Tibial nerve (tissue), 4 donors: Measurements from ENCODE around the gene SLC25A47. TPM values are rescaled to one million over a fixed set of nuclear protein-coding genes. Genes with fewer than 3 reads are reported as not detected.

Source experiments
- DNase-seq, 2 donors: peaks; one replicate each; pipeline ENCODE4 v3.0.0-alpha.2; 2019; ENCODE audit warnings: low spot score in 2 of 2
- H3K27ac ChIP-seq, 4 donors: fragments of 200-600 bp; sonication (generic) in 3 of 4; one replicate each; pipeline ENCODE4 v1.5.1; 2017 to 2019; ENCODE audit warnings: mild to moderate bottlenecking in 1 of 4
- H3K27me3 ChIP-seq, 2 donors: fragments of 200-600 bp; sonication (generic) in 1 of 2; one replicate each; pipeline versions ENCODE4 v1.5.1 to v1.6.0; 2017 to 2019
- H3K36me3 ChIP-seq, 3 donors: fragments of 200-600 bp; sonication (generic); one replicate each; pipeline ENCODE4 v1.5.1; 2018 to 2019
- H3K4me1 ChIP-seq, 4 donors: fragments of 200-600 bp; sonication (generic) in 3 of 4; one replicate each; pipeline ENCODE4 v1.5.1; 2017 to 2019
- H3K4me3 ChIP-seq, 4 donors: fragments of 200-600 bp; sonication (generic) in 3 of 4; one replicate each; pipeline ENCODE4 v1.5.1; 2017 to 2019; ENCODE audit warnings: mild to moderate bottlenecking in 1 of 4, moderate library complexity in 1 of 4
- H3K9me3 ChIP-seq, 4 donors: fragments of 200-600 bp; sonication (generic) in 3 of 4; one replicate each; pipeline ENCODE4 v1.5.1; 2017 to 2019
- CTCF ChIP-seq, 5 experiments: fragments of 200-600 bp in 3 of 5; fragments of 450-650 bp in 2 of 5; sonication (generic) in 3 of 5; IDR thresholded peaks; one replicate each; pipeline ENCODE4 v1.5.1; 2016 to 2019; ENCODE audit warnings: antibody characterized with exemption in 5 of 5, mild to moderate bottlenecking in 3 of 5, moderate library complexity in 2 of 5
- EP300 ChIP-seq, 2 donors: sonication (generic); formaldehyde crosslinking; IDR thresholded peaks; one replicate each; pipeline ENCODE4 v1.6.1; 2017; ENCODE audit warnings: antibody characterized with exemption in 2 of 2, mild to moderate bottlenecking in 1 of 2
- POLR2A ChIP-seq, 2 donors: fragments of 450-650 bp; IDR thresholded peaks; one replicate each; pipeline ENCODE4 v1.6.1; 2017; ENCODE audit warnings: antibody characterized with exemption in 2 of 2, mild to moderate bottlenecking in 2 of 2, moderate library complexity in 2 of 2
- WGBS, 2 donors: methylation state at CpG; one replicate each; pipeline ENCODE4 v1.1.5; 2018; 5-methylcytosine and 5-hydroxymethylcytosine counted together
- total RNA-seq, 4 donors: library from RNA; depleted of rRNA; stranded (reverse); fragments of >200 nt; gene quantifications; one replicate each; pipeline ENCODE4 v1.1.0, GENCODE V29; 2016

Gene SLC25A47
- total RNA-seq, 4 donors from 2014 or later: 2.5 TPM; not detected in 3

GRCh38 chr14:100323942-100324307 is 786 bp downstream of the SLC25A47 start:
- 83 to 84% methylated on average over 8 of the region's 8 CpGs for WGBS, 2 donors
- H3K4me3 ChIP-seq: no peak overlapping the region

GRCh38 chr14:100325231-100325632 is 2.1 kb downstream of the SLC25A47 start:
- WGBS, 2 donors: 56 to 58% methylated on average over 17 of the region's 17 CpGs
- TF ChIP-seq POLR2A (IDR thresholded peaks at IDR 0.05) (no peak), CTCF (IDR thresholded peaks at IDR 0.05) (no peak), EP300 (IDR thresholded peaks at IDR 0.05) (no peak)
- DNase-seq: no peak
- H3K36me3 ChIP-seq: no peaks in the 10 kb centered on the region
- H3K4me3 ChIP-seq: no peak overlapping the region
- no peaks in the 10 kb centered on the region for H3K4me1 ChIP-seq
- H3K9me3 ChIP-seq: no peaks in the 10 kb centered on the region
- H3K27ac ChIP-seq: no peak overlapping the region
- H3K27me3 ChIP-seq: no peaks in the 10 kb centered on the region

More at GRCh38 chr14:100323942-100324307, 786 bp downstream of the SLC25A47 start:
- Histone ChIP-seq H3K9me3 (no peaks in the 10 kb centered on the region), H3K27me3 (no peaks in the 10 kb centered on the region), H3K4me1 (no peaks in the 10 kb centered on the region), H3K36me3 (no peaks in the 10 kb centered on the region), H3K27ac (no peak overlapping the region)
- DNase-seq: no peak
- TF ChIP-seq POLR2A (IDR thresholded peaks at IDR 0.05): no peak
- TF ChIP-seq CTCF (IDR thresholded peaks at IDR 0.05): no peak
- TF ChIP-seq EP300 (IDR thresholded peaks at IDR 0.05): no peak

- H3K36me3 ChIP-seq: peaks cover 0 to under 1% (median 0%) of the 10 kb centered on the region in 3 donors
- no peak for DNase-seq
- no peaks in the 10 kb centered on the region for H3K9me3 ChIP-seq
- H3K27me3 ChIP-seq: no peaks in the 10 kb centered on the region
- H3K27ac ChIP-seq: no peak overlapping the region
- TF ChIP-seq EP300 (IDR thresholded peaks at IDR 0.05) (no peak), CTCF (IDR thresholded peaks at IDR 0.05) (no peak), POLR2A (IDR thresholded peaks at IDR 0.05) (no peak)
- H3K4me1 ChIP-seq: no peaks in the 10 kb centered on the region
- 88 to 90% methylated on average over 13 of the region's 13 CpGs for WGBS, 2 donors
- no peak overlapping the region for H3K4me3 ChIP-seq
These were observed 2.8 kb downstream of the SLC25A47 start for GRCh38 chr14:100325958-100326357.

GRCh38 chr14:100327128-100327527 is 4.0 kb downstream of the SLC25A47 start:
- TF ChIP-seq CTCF (IDR thresholded peaks at IDR 0.05) (no peak), POLR2A (IDR thresholded peaks at IDR 0.05) (no peak), EP300 (IDR thresholded peaks at IDR 0.05) (no peak)
- DNase-seq: no peak
- Histone ChIP-seq H3K27me3 (no peaks in the 10 kb centered on the region), H3K9me3 (no peaks in the 10 kb centered on the region), H3K4me3 (no peak overlapping the region), H3K27ac (no peak overlapping the region), H3K4me1 (no peaks in the 10 kb centered on the region), H3K36me3 (peaks cover 0 to 9% (median 0%) of the 10 kb centered on the region in 3 donors)
- 93 to 94% methylated on average over 24 of the region's 24 CpGs for WGBS, 2 donors

- peak overlapping the region in 1 of 4 donors; percentile 59 for H3K27ac ChIP-seq
- H3K36me3 ChIP-seq: peaks cover 0 to 24% (median 0%) of the 10 kb centered on the region in 3 donors
These were observed 5.5 kb downstream of the SLC25A47 start for GRCh38 chr14:100328495-100329163.

More at GRCh38 chr14:100328495-100329163, 5.5 kb downstream of the SLC25A47 start:
- Histone ChIP-seq H3K4me3 (peak overlapping the region in 1 of 4 donors; percentile 12), H3K27me3 (no peaks in the 10 kb centered on the region), H3K4me1 (no peaks in the 10 kb centered on the region), H3K9me3 (no peaks in the 10 kb centered on the region)
- WGBS, 2 donors: 81 to 85% methylated on average over 25 of the region's 32 CpGs
- DNase-seq: no peak
- TF ChIP-seq EP300 (IDR thresholded peaks at IDR 0.05) (no peak), POLR2A (IDR thresholded peaks at IDR 0.05) (no peak), CTCF (IDR thresholded peaks at IDR 0.05) (no peak)
